ACC112 (cell line): ENCODE results near the gene PXT1.
"Not testable (repeated sequence)": the region's sequence is repeated elsewhere in the genome, so short reads cannot be mapped to it uniquely, and the experiment has no call there.

Experiments
- H2AFZ ChIP-seq: fragments of 200-600 bp; sonication (generic); one replicate; pipeline ENCODE4 v1.6.0; 2017; ENCODE audit warnings: antibody characterized with exemption, low read length; ENCODE audit not compliant: unreplicated experiment
- H3K27ac ChIP-seq: fragments of 200-600 bp; sonication (generic); 2 replicates; pipeline ENCODE4 v1.5.1; 2014; ENCODE audit warnings: low read depth, mild to moderate bottlenecking, antibody characterized with exemption, low read length, moderate library complexity
- H3K27me3 ChIP-seq: fragments of 200-600 bp; sonication (generic); 2 replicates; pipeline ENCODE4 v1.6.1; 2014; ENCODE audit warnings: mild to moderate bottlenecking, antibody characterized with exemption, low read length, moderate library complexity, mixed read lengths; ENCODE audit not compliant: insufficient read depth
- H3K36me3 ChIP-seq: fragments of 200-600 bp; sonication (generic); 2 replicates; pipeline ENCODE4 v1.6.1; 2016; ENCODE audit warnings: mild to moderate bottlenecking, antibody characterized with exemption, low read length, moderate library complexity, mixed read lengths; ENCODE audit not compliant: insufficient read depth
- H3K4me1 ChIP-seq: fragments of 200-600 bp; sonication (generic); one replicate; pipeline ENCODE4 v1.6.1; 2016; ENCODE audit warnings: low read length, mixed read lengths; ENCODE audit not compliant: insufficient read depth, unreplicated experiment, control insufficient read depth
- H3K4me3 ChIP-seq: fragments of 200-600 bp; sonication (generic); 2 replicates; pipeline ENCODE4 v1.5.1; 2014; ENCODE audit warnings: mild to moderate bottlenecking, low read depth, low read length
- H3K79me2 ChIP-seq: fragments of 200-600 bp; sonication (generic); one replicate; pipeline ENCODE4 v1.6.0; 2016; ENCODE audit warnings: low read length; ENCODE audit not compliant: control insufficient read depth, unreplicated experiment, insufficient read depth

PXT1 gene

GRCh38 chr6:36370638-36371037 is 72.0 kb downstream of the PXT1 start:
- H3K4me1 ChIP-seq: peaks cover 13% of the 10 kb centered on the region

GRCh38 chr6:36368921-36369865 is 73.5 kb downstream of the PXT1 start:
- Histone ChIP-seq H3K4me3 (no peak overlapping the region), H3K27me3 (no peaks in the 10 kb centered on the region), H3K36me3 (no peaks in the 10 kb centered on the region), H3K79me2 (no peaks in the 10 kb centered on the region), H2AFZ (no peak overlapping the region), H3K27ac (no peak overlapping the region), H3K4me1 (peaks cover 13% of the 10 kb centered on the region)

More at GRCh38 chr6:36370638-36371037, 72.0 kb downstream of the PXT1 start:
- H2AFZ ChIP-seq: no peak overlapping the region
- H3K79me2 ChIP-seq: no peaks in the 10 kb centered on the region
- H3K36me3 ChIP-seq: no peaks in the 10 kb centered on the region
- no peak overlapping the region for H3K4me3 ChIP-seq
- no peak overlapping the region for H3K27ac ChIP-seq
- H3K27me3 ChIP-seq: no peaks in the 10 kb centered on the region

GRCh38 chr6:36368421-36368820 is 74.2 kb downstream of the PXT1 start:
- H3K27me3 ChIP-seq: no peaks in the 10 kb centered on the region
- no peak overlapping the region for H3K27ac ChIP-seq
- no peak overlapping the region for H2AFZ ChIP-seq
- H3K36me3 ChIP-seq: no peaks in the 10 kb centered on the region
- H3K4me1 ChIP-seq: peaks cover 13% of the 10 kb centered on the region
- H3K4me3 ChIP-seq: no peak overlapping the region
- H3K79me2 ChIP-seq: no peaks in the 10 kb centered on the region

- Histone ChIP-seq H3K36me3 (no peaks in the 10 kb centered on the region), H3K4me3 (no peak overlapping the region), H3K27ac (no peak overlapping the region), H3K79me2 (no peaks in the 10 kb centered on the region), H3K27me3 (no peaks in the 10 kb centered on the region), H3K4me1 (peaks cover 13% of the 10 kb centered on the region), H2AFZ (no peak overlapping the region)
Observed at GRCh38 chr6:36367743-36368142, 74.9 kb downstream of the PXT1 start.

- H3K79me2 ChIP-seq: no peaks in the 10 kb centered on the region
- H3K4me3 ChIP-seq: no peak overlapping the region
- no peak overlapping the region for H2AFZ ChIP-seq
- H3K36me3 ChIP-seq: no peaks in the 10 kb centered on the region
- peaks cover 14% of the 10 kb centered on the region for H3K4me1 ChIP-seq
- no peak overlapping the region for H3K27ac ChIP-seq
- H3K27me3 ChIP-seq: no peaks in the 10 kb centered on the region
Observed at GRCh38 chr6:36364669-36365479, 77.8 kb downstream of the PXT1 start.

- H2AFZ ChIP-seq, H3K27ac ChIP-seq, H3K79me2 ChIP-seq, H3K36me3 ChIP-seq, H3K27me3 ChIP-seq, H3K4me3 ChIP-seq, H3K4me1 ChIP-seq: not testable (repeated sequence)
Observed at GRCh38 chr6:36364061-36364635, 78.5 kb downstream of the PXT1 start.

- not testable (repeated sequence) for H2AFZ ChIP-seq, H3K36me3 ChIP-seq, H3K27me3 ChIP-seq, H3K79me2 ChIP-seq, H3K4me3 ChIP-seq, H3K27ac ChIP-seq
- H3K4me1 ChIP-seq: peaks cover 13% of the 10 kb centered on the region
Observed at GRCh38 chr6:36363371-36363752, 79.3 kb downstream of the PXT1 start.

- no peaks in the 10 kb centered on the region for H3K36me3 ChIP-seq
- no peaks in the 10 kb centered on the region for H3K27me3 ChIP-seq
- H3K4me1 ChIP-seq: peaks cover 18% of the 10 kb centered on the region
- H3K4me3 ChIP-seq: no peak overlapping the region
- no peak overlapping the region for H3K27ac ChIP-seq
- H3K79me2 ChIP-seq: no peaks in the 10 kb centered on the region
- no peak overlapping the region for H2AFZ ChIP-seq
Observed at GRCh38 chr6:36362551-36363370, 79.9 kb downstream of the PXT1 start.

GRCh38 chr6:36361071-36361470 is 81.6 kb downstream of the PXT1 start:
- no peak overlapping the region for H3K4me3 ChIP-seq
- H3K27me3 ChIP-seq: no peaks in the 10 kb centered on the region
- peaks cover 18% of the 10 kb centered on the region for H3K4me1 ChIP-seq
- no peaks in the 10 kb centered on the region for H3K79me2 ChIP-seq
- no peak overlapping the region for H2AFZ ChIP-seq
- no peaks in the 10 kb centered on the region for H3K36me3 ChIP-seq
- H3K27ac ChIP-seq: no peak overlapping the region
